Right lung (tissue), 5 donors: Measurements from ENCODE around the gene USP37. TPM values are rescaled to one million over a fixed set of nuclear protein-coding genes. Genes with fewer than 3 reads are reported as not detected.
"Not testable (repeated sequence)": the region's sequence is repeated elsewhere in the genome, so short reads cannot be mapped to it uniquely, and the experiment has no call there.

Experiments
- DNase-seq, 2 donors: peaks; one replicate each; pipeline ENCODE4 v3.0.0-alpha.2; 2013
- polyA plus RNA-seq, 5 donors: library from polyadenylated mRNA; unstranded; fragments of 120-200 nt; gene quantifications; one replicate each; pipeline versions ENCODE4 v1.2.1 to v1.2.3, GENCODE V29; 2013; ENCODE audit warnings: inconsistent platforms in 1 of 5, low replicate concordance in 1 of 5; ENCODE audit not compliant: insufficient read length in 5 of 5, insufficient read depth in 1 of 5

The USP37 gene
- polyA plus RNA-seq, 5 donors, result 10.5 to 20.1 (median 17.7) TPM

DNA sequence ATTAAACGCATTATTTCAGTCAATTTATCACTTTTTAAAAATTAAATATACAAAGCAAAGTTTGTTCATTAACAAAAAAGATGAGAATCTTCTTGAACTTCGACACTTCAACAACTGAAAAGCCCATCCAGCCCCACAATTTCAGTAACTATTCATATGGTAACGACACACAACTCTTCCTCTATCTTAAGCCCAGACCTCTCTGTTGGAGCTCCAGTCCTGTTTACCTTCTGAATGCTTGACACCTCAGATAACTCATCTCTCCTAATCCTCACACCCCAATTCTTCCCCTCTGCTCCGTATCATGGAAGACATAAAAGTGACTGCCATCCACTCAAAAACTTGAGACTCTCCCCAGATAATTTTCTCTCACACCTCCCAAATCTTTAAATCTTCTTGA lies 12.6 kb downstream of the USP37 start:
- DNase-seq, result no peak

DNA sequence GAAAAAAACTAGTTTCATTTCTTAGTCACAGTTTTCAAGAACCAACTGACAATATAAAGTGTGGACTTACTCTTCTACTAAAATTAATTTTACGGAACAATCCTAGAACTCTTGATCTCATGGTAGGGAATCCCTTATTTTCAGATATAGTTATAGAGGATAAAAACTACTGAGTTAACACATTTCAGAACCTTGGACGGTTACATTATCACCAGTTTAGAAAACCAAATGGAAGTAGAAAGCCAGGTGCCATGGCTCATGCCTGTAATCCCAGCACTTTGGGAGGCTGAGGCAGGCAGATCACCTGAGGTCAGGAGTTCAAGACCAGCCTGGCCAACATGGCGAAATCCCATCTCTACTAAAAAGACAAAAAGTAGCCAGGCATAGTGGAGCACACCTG lies 13.9 kb downstream of the USP37 start:
- not testable (repeated sequence) for DNase-seq

DNA sequence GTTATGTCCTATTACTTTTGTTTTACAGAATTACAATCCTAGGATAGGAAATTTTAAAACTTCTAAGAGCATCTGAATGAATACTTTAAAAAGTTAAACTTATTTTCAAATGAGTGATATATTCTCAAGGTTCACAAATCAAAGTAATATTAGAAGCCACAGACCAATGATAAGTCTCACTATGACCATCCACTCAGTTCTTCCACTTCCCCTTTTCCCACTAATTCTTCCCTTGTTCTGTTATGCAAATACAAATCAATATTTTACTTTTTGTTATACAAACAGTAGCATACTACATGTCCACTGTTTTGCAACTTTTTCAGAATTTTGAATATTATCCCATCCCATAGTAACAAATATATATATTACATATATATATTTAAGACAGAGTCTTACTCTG lies 20.2 kb downstream of the USP37 start:
- DNase-seq, result no peak

DNA sequence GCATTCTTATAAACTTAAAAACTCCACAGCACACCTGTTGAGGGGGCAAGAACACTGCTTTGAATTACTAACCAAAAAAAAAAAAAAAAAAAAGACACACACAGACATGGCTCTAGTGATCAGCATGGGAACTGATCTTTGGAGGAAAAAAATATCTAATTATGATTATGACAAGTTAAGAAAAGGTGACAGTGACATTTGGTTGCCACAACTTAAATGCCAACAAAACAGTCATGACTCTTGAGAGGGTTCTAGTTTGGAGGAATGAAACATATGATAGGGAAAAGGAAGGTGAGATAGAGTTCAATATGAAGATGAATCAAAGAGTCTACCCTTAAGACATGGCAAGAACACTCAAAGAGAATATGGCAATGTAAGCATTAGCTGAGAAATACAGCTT lies 20.6 kb downstream of the USP37 start:
- DNase-seq, result no peak

DNA sequence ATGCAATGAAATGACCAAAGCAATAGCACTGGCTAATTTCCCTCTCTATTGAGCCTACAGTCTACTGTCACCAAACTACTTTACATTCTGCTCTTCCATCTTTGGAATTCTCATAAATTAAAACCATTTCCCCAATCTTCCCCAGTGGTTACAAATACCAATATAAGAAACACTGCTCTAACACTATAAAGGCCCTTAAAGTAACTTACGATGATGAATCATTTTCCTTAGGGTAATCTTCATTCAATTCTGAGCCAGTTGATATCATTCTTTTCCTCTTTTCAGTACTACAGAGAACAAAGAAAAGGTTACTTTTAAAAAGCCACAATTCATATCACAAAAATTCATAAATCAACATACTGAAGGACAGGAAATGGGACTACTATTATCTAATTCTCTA lies 22.1 kb downstream of the USP37 start:
- DNase-seq, result no peak

DNA sequence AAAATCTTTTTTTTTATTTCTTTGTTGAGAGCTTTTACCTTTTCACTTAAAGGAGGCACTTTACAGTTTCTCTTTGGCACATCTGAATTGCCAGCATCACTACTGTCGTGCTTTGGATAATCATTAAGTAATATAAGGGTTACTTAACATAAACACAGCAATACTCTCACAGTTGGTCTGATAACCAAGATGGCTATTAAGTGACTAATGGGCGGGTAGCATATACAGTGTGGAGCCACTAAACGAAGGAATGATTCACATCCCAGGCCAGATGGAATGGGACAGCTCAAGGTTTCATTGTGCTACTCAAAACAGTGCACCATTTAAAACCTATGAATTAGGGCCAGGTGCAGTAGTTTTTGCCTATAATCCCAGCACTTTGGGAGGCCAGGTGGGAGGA lies 28.1 kb downstream of the USP37 start:
- DNase-seq, result no peak

DNA sequence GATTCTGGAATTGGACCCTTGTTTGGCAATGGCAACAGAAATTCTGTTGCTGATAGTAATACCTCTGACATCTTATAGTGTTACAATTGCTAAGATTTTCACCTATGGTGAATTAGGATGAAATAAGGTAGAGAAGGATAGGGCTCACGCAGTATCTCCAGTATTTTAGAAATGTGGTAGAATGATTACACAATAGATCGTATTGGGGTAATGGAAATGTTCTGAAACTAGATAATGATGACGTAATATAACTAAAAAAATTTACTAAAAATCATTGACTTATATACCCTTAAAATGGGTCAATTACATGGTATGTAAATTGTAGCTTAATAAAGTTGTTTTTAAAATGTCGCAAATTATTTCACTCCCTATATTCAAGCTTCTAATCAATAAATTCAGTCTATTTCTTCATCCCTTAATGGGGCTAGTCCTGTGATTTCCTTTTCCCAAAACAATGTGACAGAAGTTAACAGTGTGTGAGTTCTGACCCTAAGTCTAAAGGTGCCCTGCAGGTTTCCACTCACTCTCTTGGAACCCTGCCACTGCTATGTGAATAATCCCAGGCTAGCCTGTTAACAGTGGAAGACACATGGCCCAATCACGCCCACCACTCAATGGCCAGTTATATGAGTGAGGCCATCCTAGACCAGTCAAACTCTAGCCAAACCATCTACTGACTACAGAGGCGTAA lies 31.2 kb downstream of the USP37 start:
- DNase-seq, result no peak

DNA sequence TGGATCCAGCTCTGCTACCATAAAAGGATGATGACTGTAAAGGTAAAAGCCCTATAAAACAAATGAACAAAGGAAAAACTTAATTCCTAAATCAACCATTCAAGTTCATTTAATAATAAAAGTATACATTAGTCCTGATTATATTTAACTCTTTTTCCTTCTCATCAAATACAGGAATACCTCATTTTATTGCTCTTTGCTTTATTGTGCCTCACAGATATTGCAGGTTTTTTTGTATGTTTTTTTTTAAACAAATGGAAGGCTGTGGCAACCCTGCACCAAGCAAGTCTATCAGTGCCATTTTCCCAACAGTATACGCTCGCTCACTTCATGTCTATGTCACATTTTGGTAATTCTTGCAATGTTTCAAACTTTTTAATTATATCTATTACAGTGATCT lies 38.2 kb downstream of the USP37 start:
- DNase-seq, result no peak

DNA sequence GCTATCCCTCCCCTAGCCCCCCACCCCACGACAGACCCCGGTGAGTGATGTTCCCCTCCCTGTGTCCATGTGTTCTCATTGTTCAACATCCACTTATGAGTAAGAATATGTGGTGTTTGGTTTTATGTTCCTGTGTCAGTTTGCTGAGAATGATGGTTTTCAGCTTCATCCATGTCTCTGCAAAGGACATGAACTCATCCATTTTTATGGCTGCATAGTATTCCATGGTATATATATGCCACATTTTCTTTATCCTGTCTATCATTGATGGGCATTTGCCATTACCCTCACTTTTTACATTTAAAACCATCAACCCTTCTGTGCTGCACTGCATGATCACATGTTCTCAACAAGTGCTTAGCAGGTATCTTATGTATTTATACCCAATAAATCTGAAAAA lies 39.7 kb downstream of the USP37 start:
- not testable (repeated sequence) for DNase-seq

DNA sequence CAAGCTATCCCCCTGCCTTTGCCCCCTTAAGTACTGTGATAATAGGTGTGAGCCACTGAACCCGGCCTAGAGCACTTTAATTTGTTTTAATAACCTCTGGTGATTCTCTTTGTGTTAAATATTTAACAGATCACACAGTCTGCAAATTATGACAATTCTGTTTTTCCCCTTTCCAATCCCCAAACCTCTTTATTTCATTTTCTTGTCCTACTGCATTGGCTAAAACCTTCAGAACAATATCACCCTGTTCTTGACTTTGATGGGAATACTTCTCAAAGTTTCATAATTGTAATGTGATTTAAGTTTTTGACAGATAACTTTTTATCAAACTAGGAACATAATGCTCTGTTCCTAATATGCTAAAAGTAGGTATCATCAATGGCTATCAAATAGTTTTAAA lies 44.5 kb downstream of the USP37 start:
- no peak for DNase-seq

DNA sequence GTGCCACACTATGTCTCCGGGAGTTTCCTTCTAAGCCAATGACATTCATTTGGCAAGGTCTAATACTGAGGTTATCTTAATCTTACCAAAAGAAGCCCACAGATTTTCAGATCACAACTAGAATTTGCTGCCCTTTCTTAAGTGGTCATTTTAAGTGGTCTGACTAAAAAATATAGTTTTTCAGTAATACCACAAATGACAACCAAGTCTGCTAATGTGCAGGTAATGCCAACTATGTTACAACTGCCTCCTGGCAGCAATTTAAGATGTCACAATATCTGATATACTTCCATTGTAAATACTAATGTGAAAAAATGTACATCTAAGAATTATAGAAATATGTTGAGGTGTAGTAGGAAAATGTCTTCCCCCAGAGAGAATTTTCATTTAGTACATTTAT lies 49.3 kb downstream of the USP37 start:
- no peak for DNase-seq

DNA sequence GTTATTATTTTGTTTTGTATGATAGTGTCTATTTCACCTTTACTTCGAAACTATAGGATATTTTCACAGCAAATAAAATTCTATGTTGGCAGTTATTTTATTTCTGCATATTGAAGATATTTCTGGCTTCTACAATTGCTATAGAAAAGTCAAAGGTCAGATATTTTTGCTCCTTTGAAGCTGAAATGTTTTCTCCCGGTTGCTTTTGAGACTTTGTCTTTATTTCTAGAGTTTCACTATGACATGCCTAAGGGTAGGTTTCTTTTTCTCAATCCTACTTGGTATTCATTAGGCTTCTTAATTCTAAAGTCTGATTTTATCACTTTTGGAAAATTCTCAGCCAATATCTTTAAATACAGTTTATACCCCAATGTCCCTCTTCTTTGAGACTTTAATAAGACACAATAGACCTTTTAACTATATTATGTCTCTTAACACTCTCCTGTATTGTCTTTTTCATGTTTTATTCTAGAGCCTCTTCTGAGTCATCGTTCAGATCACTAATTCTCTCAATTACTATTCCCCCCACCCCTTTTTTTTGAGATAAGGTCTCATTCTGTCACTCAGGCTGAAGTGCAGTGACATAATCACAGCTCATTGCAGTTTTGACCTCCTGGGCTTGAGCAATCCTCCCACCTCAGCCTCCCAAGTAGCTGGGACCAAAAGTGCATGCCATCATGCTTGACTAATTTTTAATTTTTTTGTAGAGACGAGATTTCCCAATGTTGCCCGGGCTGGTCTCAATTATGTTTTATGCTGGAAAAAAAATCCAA lies 50.5 kb downstream of the USP37 start:
- no peak for DNase-seq

DNA sequence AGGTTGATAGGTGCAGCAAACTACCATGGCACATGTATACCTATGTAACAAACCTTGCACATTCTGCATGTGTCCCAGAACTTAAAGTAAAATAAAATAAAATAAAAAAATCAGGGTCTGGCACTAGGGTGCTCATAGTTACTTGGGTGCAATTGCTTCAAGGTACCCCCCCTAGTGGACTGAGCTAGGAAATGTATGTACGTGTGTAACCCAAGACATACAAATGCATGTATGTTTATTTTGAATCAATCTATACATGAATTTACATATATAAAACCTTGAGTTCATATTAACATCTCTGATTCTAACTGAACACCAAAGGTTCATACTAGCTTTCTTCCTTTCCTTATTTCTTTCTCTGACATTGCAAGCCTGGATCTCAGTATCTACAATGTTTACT lies 51.5 kb downstream of the USP37 start:
- no peak for DNase-seq

DNA sequence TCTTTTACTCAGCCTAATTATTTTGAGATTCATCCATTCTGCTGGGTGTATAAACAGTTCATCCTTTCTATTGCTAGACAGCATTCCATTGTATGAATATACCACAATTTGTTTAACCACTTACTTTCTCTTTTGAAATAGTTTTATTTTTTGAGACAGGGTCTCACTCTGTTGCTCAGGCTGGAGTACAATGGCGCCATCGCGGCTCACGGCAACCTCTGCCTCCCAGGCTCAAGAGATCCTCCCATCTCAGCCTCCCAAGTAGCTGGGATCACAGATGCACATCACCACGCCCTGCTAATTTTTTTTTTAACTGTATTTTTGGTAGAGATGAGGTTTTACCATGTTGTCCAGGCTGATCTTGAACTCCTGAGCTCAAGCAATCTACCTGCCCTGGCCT lies 54.5 kb downstream of the USP37 start:
- no peak for DNase-seq

DNA sequence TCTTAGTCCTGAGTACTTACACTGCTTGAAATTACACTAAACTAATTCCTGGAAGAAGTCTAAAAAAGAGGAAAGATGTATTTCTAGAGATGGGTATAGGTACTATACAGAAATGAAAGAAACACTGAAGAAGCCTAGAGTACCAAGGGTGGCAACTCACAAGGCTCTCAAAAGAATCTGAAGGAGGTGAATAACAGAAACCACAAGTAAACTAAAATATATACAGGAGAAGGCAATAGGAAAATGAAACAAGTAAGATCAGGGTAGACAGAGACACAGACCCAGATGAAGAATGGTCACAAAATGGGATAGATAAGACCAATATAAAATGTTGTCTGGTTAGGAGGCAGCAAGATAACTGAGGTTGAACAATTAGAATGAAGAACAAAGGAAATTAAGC lies 59.9 kb downstream of the USP37 start:
- DNase-seq, result no peak

DNA sequence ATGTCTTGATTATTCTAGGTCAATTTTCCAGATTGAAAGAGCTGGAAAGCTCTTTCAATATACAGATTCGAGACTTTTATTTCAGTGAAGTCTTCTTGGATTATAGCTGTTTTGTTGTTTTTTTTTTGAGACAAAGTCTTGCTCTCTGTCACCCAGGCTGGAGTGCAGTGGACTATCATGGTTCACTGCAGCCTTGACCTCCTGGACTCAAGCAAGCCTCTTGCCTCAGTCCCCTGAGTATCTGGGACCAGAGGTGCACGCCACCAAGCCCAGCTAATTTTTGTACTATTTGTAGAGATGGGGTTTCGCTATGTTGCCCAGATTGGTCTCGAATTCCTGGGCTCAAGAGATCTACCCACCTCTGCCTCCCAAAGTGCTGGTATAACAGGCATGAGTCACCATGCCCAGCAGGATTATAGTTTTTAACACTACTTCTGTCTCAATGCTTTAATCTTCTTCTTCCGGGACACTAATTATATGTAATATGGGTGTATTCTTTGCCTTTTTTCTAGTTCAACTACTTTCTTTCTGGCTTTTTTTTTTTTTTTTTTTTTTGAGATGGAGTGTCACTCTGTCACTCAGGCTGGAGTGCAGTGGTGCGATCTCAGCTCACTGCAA lies 62.3 kb downstream of the USP37 start:
- no peak for DNase-seq

DNA sequence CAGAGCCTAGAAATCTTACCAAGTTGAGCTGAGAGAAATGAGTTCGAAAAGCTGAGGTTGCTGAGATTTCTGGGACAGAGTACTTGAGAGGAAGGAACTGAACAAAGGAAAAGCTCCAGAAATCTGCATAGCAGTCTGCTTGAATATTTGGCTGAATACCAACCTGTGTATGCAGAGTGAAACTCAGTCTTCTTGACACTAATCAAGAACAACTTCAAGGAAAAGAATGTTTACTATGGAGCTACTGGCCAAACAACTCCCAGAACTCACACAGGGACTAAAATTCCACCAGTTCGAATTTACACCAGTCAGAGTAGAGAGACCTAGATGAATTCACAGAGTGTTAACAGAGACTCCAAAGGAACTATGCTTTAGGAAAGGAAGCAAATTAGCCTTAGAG lies 66.5 kb downstream of the USP37 start:
- peak; percentile 31 to 45 for DNase-seq

DNA sequence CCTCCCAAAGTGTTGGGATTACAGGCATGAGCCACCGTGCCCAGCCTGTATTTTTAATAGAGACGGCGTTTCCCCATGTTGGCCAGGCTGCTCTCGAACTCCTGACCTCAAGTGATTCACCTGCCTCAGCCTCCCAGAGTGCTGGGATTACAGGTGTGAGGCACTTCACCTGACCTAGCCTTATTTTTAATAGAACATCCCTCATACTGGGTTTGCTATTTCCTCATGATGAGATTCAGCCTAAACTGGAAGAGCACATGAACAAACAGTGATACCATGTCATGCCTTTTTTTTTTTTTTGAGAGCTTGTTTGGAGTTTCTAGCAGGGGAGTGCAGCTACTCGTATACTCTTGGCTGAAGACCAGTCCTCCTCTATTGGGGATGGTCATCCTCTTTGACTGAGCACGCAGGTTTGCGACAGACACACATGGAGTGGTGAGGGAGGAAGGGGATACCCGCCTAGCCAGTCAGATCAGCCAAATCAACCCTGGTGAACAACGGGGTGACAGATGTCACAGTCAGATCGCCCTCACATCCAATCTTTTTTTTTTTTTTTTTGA lies 67.6 kb downstream of the USP37 start:
- no peak for DNase-seq

DNA sequence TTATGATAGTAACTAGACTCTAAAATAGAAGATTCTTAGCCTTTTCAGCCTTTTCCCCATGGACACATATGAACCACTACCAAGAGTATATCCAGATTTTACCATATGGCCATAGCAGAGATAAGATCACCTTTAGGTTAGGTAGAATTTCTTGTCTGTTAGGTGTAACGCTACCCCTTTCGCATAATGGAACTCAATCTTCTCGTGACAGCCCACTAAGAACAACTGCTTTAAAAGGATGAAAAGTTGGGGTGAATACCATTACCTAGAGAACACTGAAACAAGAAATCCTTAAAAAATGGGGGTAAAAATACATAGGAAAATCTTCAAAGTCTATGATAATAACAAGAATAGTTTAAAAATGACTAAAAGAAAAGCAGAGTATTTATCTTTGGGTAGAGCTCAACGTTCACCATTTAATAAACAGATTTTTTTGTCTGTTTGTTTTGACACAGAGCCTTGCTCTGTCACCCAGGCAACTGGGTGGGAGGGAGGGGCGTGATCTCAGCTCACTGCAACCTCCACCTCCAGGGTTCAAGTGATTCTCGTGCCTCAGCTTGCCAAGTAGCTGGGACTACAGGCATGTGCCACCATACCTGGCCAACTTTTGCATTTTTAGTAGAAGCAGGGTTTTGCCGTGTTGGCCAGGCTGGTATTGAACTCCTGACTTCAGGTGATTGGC lies 82.0 kb downstream of the USP37 start:
- DNase-seq, result no peak

DNA sequence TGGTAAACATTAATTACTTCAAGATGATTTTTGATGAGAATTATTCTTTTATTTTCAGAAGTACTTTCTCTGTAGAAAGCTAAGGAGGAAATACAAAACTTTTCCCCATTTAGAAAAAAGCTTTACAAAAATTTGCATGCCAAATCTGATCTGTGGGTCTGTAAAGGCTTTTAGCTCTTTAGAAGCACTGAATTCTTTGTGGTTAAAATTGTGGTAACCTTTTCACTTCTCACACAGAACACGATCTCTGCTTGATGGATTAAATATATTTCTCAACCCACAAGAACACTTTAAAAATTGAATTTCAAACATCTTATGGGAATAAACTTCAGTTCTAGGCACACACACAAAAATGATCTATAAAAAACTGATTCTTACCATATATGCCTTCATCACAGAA lies 85.5 kb downstream of the USP37 start:
- no peak for DNase-seq

DNA sequence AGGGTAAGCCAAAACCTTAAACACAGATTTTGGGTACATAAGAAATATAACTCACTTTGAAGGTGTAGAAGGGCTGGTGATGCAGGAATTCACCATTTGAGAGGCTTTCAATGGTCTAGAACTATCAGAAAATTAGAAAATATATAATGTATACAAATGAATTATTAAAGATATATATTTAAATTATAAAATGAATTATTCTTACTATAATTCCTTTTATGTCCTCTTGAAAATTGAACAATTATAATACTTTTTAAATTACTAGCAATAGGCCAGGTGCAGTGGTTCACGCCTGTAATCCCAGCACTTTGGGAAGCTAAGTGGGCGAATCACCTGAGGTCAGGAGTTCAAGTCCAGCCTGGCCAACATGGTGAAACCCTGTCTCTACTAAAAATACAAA lies 88.6 kb downstream of the USP37 start:
- DNase-seq, result no peak

DNA sequence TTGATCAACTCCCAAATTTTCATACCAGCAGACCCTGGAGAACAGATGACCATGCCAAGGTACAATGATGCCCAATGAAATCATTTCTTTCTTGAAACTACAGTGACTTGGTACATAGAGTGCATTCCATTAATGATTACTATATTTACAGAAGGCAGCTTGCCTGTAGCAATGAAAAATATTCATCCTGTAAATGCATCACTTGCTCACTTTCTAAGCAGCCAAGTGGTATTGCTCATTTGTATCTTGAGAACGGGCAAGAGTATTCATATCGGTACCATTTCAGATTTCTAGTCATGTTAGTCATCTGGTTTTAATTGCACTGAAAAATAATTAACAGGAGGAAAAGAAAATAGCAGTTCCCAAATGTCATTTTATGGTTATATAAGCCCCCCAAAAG lies 89.6 kb downstream of the USP37 start:
- DNase-seq, result no peak
